ENCODE data around the gene ZNF648.

DNA sequence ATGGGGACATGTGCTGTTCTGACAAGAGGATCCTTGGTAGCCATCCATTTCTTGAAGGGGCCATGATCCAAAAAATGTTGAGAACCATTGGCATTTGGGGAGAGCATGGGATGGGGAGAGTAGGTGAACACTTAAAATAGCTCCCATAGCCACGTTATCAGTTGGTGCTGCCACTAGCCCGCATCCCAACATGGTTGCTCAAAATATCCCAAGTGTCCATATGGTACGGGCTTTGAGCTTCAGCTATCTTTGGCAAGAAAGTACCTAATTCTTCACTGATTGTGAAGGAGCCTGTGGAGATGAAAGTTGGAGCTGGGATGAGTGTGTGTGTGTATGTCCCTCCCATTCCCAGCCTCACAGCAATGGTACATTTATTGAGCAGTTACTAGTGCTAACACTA, 3.1 kb upstream of the ZNF648 start:
- TF ChIP-seq, protein P1, sequence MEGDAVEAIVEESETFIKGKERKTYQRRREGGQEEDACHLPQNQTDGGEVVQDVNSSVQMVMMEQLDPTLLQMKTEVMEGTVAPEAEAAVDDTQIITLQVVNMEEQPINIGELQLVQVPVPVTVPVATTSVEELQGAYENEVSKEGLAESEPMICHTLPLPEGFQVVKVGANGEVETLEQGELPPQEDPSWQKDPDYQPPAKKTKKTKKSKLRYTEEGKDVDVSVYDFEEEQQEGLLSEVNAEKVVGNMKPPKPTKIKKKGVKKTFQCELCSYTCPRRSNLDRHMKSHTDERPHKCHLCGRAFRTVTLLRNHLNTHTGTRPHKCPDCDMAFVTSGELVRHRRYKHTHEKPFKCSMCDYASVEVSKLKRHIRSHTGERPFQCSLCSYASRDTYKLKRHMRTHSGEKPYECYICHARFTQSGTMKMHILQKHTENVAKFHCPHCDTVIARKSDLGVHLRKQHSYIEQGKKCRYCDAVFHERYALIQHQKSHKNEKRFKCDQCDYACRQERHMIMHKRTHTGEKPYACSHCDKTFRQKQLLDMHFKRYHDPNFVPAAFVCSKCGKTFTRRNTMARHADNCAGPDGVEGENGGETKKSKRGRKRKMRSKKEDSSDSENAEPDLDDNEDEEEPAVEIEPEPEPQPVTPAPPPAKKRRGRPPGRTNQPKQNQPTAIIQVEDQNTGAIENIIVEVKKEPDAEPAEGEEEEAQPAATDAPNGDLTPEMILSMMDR (IDR thresholded peaks at IDR 0.05), result no peak
- no peak for TF ChIP-seq POLR2A (IDR thresholded peaks at IDR 0.05)

Measured in Peyer's patch (tissue), 4 donors.